GM18867 (cell line): Measurements from ENCODE around the gene ZNF423.

ENCODE experiments used
- ATAC-seq: cut with Tn5 transposase; IDR thresholded peaks from one replicate; pipeline ENCODE4 v1.9.1; 2021; ENCODE audit warnings: mild to moderate bottlenecking, moderate library complexity; ENCODE audit not compliant: unreplicated experiment

The ZNF423 gene

GRCh38 chr16:49827805-49828438 lies 28.0 kb downstream of the ZNF423 start:
- ATAC-seq: no peak

- no peak for ATAC-seq
Observed at GRCh38 chr16:49826515-49826914, 29.4 kb downstream of the ZNF423 start.

GRCh38 chr16:49825041-49825440 lies 30.9 kb downstream of the ZNF423 start:
- no peak for ATAC-seq

GRCh38 chr16:49824593-49824992 lies 31.3 kb downstream of the ZNF423 start:
- no peak for ATAC-seq

GRCh38 chr16:49822649-49823370 lies 33.1 kb downstream of the ZNF423 start:
- no peak for ATAC-seq

GRCh38 chr16:49821614-49822282 lies 34.2 kb downstream of the ZNF423 start:
- no peak for ATAC-seq

GRCh38 chr16:49821156-49821555 lies 34.8 kb downstream of the ZNF423 start:
- no peak for ATAC-seq

GRCh38 chr16:49817754-49818507 lies 38.0 kb downstream of the ZNF423 start:
- no peak for ATAC-seq

- ATAC-seq: no peak
Observed at GRCh38 chr16:49816875-49817274, 39.0 kb downstream of the ZNF423 start.

GRCh38 chr16:49811644-49812334 lies 44.1 kb downstream of the ZNF423 start:
- no peak for ATAC-seq

- ATAC-seq: no peak
Observed at GRCh38 chr16:49810831-49811230, 45.1 kb downstream of the ZNF423 start.

GRCh38 chr16:49809561-49809960 lies 46.4 kb downstream of the ZNF423 start:
- no peak for ATAC-seq

GRCh38 chr16:49809062-49809461 lies 46.9 kb downstream of the ZNF423 start:
- ATAC-seq: no peak

GRCh38 chr16:49806446-49806845 lies 49.5 kb downstream of the ZNF423 start:
- no peak for ATAC-seq

- no peak for ATAC-seq
Observed at GRCh38 chr16:49801290-49801689, 54.6 kb downstream of the ZNF423 start.

GRCh38 chr16:49800876-49801275 lies 55.0 kb downstream of the ZNF423 start:
- ATAC-seq: no peak

GRCh38 chr16:49800441-49800840 lies 55.5 kb downstream of the ZNF423 start:
- ATAC-seq: no peak

GRCh38 chr16:49799172-49799571 lies 56.7 kb downstream of the ZNF423 start:
- ATAC-seq: no peak

GRCh38 chr16:49795513-49795912 lies 60.4 kb downstream of the ZNF423 start:
- ATAC-seq: no peak

- ATAC-seq: no peak
Observed at GRCh38 chr16:49793244-49793643, 62.7 kb downstream of the ZNF423 start.

GRCh38 chr16:49789616-49790015 lies 66.3 kb downstream of the ZNF423 start:
- ATAC-seq: no peak
